ENCODE data around the gene EPS15.
"Not testable (repeated sequence)": the region's sequence is repeated elsewhere in the genome, so short reads cannot be mapped to it uniquely, and the experiment has no call there.

Gene EPS15

GRCh38 chr1:51519048-51519864, at the start of gene EPS15:
Gene EPS15 (minus strand): TSS chr1:51519266. CDS start chr1:51519231, 35 bp downstream.
- Histone ChIP-seq H3K27ac (ENCODE audit: low read depth, low read length) (peak within 1 kb of the TSS; percentile 15; the same call in 1 of the 2 replicates), H3K27me3 (ENCODE audit: insufficient read depth, low read length) (no peaks in the 10 kb centered on the region), H3K36me3 (ENCODE audit: insufficient read depth, low read length) (no peaks in the 10 kb centered on the region), H3K79me2 (ENCODE audit: control insufficient read depth, insufficient read depth, low read length, unreplicated experiment) (peaks cover 44% of the 10 kb centered on the region), H2AFZ (ENCODE audit: low read length, unreplicated experiment) (peak within 1 kb of the TSS; percentile 47), H3K4me3 (ENCODE audit: low read depth, low read length) (peak within 1 kb of the TSS; percentile 86), H3K4me1 (ENCODE audit: control insufficient read depth, insufficient read depth, low read length, unreplicated experiment) (peaks cover 16% of the 10 kb centered on the region)

GRCh38 chr1:51568231-51568935, 49.3 kb upstream of the EPS15 start:
- peaks cover 59% of the 10 kb centered on the region for H3K4me1 ChIP-seq (ENCODE audit: control insufficient read depth, insufficient read depth, low read length, unreplicated experiment)
- H3K36me3 ChIP-seq (ENCODE audit: insufficient read depth, low read length): no peaks in the 10 kb centered on the region
- H3K4me3 ChIP-seq (ENCODE audit: low read depth, low read length): no peak overlapping the region
- no peaks in the 10 kb centered on the region for H3K27me3 ChIP-seq (ENCODE audit: insufficient read depth, low read length)
- no peak overlapping the region for H2AFZ ChIP-seq (ENCODE audit: low read length, unreplicated experiment)
- H3K27ac ChIP-seq (ENCODE audit: low read depth, low read length): peak overlapping the region; percentile 60
- no peaks in the 10 kb centered on the region for H3K79me2 ChIP-seq (ENCODE audit: control insufficient read depth, insufficient read depth, low read length, unreplicated experiment)

- Histone ChIP-seq H3K27me3 (ENCODE audit: insufficient read depth, low read length) (no peaks in the 10 kb centered on the region), H3K79me2 (ENCODE audit: control insufficient read depth, insufficient read depth, low read length, unreplicated experiment) (no peaks in the 10 kb centered on the region), H2AFZ (ENCODE audit: low read length, unreplicated experiment) (no peak overlapping the region), H3K4me3 (ENCODE audit: low read depth, low read length) (no peak overlapping the region), H3K36me3 (ENCODE audit: insufficient read depth, low read length) (no peaks in the 10 kb centered on the region), H3K4me1 (ENCODE audit: control insufficient read depth, insufficient read depth, low read length, unreplicated experiment) (peaks cover 61% of the 10 kb centered on the region), H3K27ac (ENCODE audit: low read depth, low read length) (peak overlapping the region; percentile 60)
These were observed 48.6 kb upstream of the EPS15 start for GRCh38 chr1:51567653-51568052.

GRCh38 chr1:51566260-51566659, 47.2 kb upstream of the EPS15 start:
- Histone ChIP-seq H3K36me3 (ENCODE audit: insufficient read depth, low read length) (no peaks in the 10 kb centered on the region), H3K4me1 (ENCODE audit: control insufficient read depth, insufficient read depth, low read length, unreplicated experiment) (peaks cover 61% of the 10 kb centered on the region), H3K79me2 (ENCODE audit: control insufficient read depth, insufficient read depth, low read length, unreplicated experiment) (no peaks in the 10 kb centered on the region), H3K27me3 (ENCODE audit: insufficient read depth, low read length) (no peaks in the 10 kb centered on the region), H3K4me3 (ENCODE audit: low read depth, low read length) (no peak overlapping the region), H3K27ac (ENCODE audit: low read depth, low read length) (no peak overlapping the region), H2AFZ (ENCODE audit: low read length, unreplicated experiment) (no peak overlapping the region)

GRCh38 chr1:51565009-51565408, 45.9 kb upstream of the EPS15 start:
- H3K36me3 ChIP-seq (ENCODE audit: insufficient read depth, low read length): no peaks in the 10 kb centered on the region
- H3K4me3 ChIP-seq (ENCODE audit: low read depth, low read length): no peak overlapping the region
- H3K27me3 ChIP-seq (ENCODE audit: insufficient read depth, low read length): no peaks in the 10 kb centered on the region
- H3K27ac ChIP-seq (ENCODE audit: low read depth, low read length): no peak overlapping the region
- H3K4me1 ChIP-seq (ENCODE audit: control insufficient read depth, insufficient read depth, low read length, unreplicated experiment): peaks cover 56% of the 10 kb centered on the region
- H2AFZ ChIP-seq (ENCODE audit: low read length, unreplicated experiment): no peak overlapping the region
- H3K79me2 ChIP-seq (ENCODE audit: control insufficient read depth, insufficient read depth, low read length, unreplicated experiment): no peaks in the 10 kb centered on the region

- H3K27me3 ChIP-seq (ENCODE audit: insufficient read depth, low read length): no peaks in the 10 kb centered on the region
- H2AFZ ChIP-seq (ENCODE audit: low read length, unreplicated experiment): no peak overlapping the region
- peak overlapping the region; percentile 31; the same call in 1 of the 2 replicates for H3K27ac ChIP-seq (ENCODE audit: low read depth, low read length)
- no peaks in the 10 kb centered on the region for H3K36me3 ChIP-seq (ENCODE audit: insufficient read depth, low read length)
- H3K79me2 ChIP-seq (ENCODE audit: control insufficient read depth, insufficient read depth, low read length, unreplicated experiment): no peaks in the 10 kb centered on the region
- H3K4me1 ChIP-seq (ENCODE audit: control insufficient read depth, insufficient read depth, low read length, unreplicated experiment): peaks cover 54% of the 10 kb centered on the region
- no peak overlapping the region for H3K4me3 ChIP-seq (ENCODE audit: low read depth, low read length)
These were observed 45.1 kb upstream of the EPS15 start for GRCh38 chr1:51564124-51564523.

- Histone ChIP-seq H2AFZ (ENCODE audit: low read length, unreplicated experiment) (no peak overlapping the region), H3K4me1 (ENCODE audit: control insufficient read depth, insufficient read depth, low read length, unreplicated experiment) (peaks cover 52% of the 10 kb centered on the region), H3K27ac (ENCODE audit: low read depth, low read length) (no peak overlapping the region), H3K36me3 (ENCODE audit: insufficient read depth, low read length) (no peaks in the 10 kb centered on the region), H3K4me3 (ENCODE audit: low read depth, low read length) (no peak overlapping the region), H3K79me2 (ENCODE audit: control insufficient read depth, insufficient read depth, low read length, unreplicated experiment) (no peaks in the 10 kb centered on the region), H3K27me3 (ENCODE audit: insufficient read depth, low read length) (no peaks in the 10 kb centered on the region)
These were observed 42.6 kb upstream of the EPS15 start for GRCh38 chr1:51561702-51562101.

- H2AFZ ChIP-seq (ENCODE audit: low read length, unreplicated experiment): not testable (repeated sequence)
These were observed 41.8 kb upstream of the EPS15 start for GRCh38 chr1:51560895-51561294.

GRCh38 chr1:51560034-51560433, 41.0 kb upstream of the EPS15 start:
- Histone ChIP-seq H3K27me3 (ENCODE audit: insufficient read depth, low read length) (no peaks in the 10 kb centered on the region), H3K4me3 (ENCODE audit: low read depth, low read length) (no peak overlapping the region), H3K79me2 (ENCODE audit: control insufficient read depth, insufficient read depth, low read length, unreplicated experiment) (no peaks in the 10 kb centered on the region), H3K4me1 (ENCODE audit: control insufficient read depth, insufficient read depth, low read length, unreplicated experiment) (peaks cover 50% of the 10 kb centered on the region), H3K36me3 (ENCODE audit: insufficient read depth, low read length) (no peaks in the 10 kb centered on the region), H2AFZ (ENCODE audit: low read length, unreplicated experiment) (no peak overlapping the region), H3K27ac (ENCODE audit: low read depth, low read length) (no peak overlapping the region)

More at GRCh38 chr1:51560895-51561294, 41.8 kb upstream of the EPS15 start:
- H3K27me3 ChIP-seq (ENCODE audit: insufficient read depth, low read length); H3K27ac ChIP-seq (ENCODE audit: low read depth, low read length); H3K4me3 ChIP-seq (ENCODE audit: low read depth, low read length); H3K79me2 ChIP-seq (ENCODE audit: control insufficient read depth, insufficient read depth, low read length, unreplicated experiment); H3K36me3 ChIP-seq (ENCODE audit: insufficient read depth, low read length): not testable (repeated sequence)
- H3K4me1 ChIP-seq (ENCODE audit: control insufficient read depth, insufficient read depth, low read length, unreplicated experiment): peaks cover 54% of the 10 kb centered on the region

- Histone ChIP-seq H3K27ac (ENCODE audit: low read depth, low read length) (peak overlapping the region; percentile 83), H3K4me1 (ENCODE audit: control insufficient read depth, insufficient read depth, low read length, unreplicated experiment) (peaks cover 45% of the 10 kb centered on the region), H2AFZ (ENCODE audit: low read length, unreplicated experiment) (no peak overlapping the region)
These were observed 40.4 kb upstream of the EPS15 start for GRCh38 chr1:51559501-51559900.

More at GRCh38 chr1:51559501-51559900, 40.4 kb upstream of the EPS15 start:
- H3K79me2 ChIP-seq (ENCODE audit: control insufficient read depth, insufficient read depth, low read length, unreplicated experiment): no peaks in the 10 kb centered on the region
- no peak overlapping the region for H3K4me3 ChIP-seq (ENCODE audit: low read depth, low read length)
- no peaks in the 10 kb centered on the region for H3K36me3 ChIP-seq (ENCODE audit: insufficient read depth, low read length)
- no peaks in the 10 kb centered on the region for H3K27me3 ChIP-seq (ENCODE audit: insufficient read depth, low read length)
